Testis (tissue), 3 donors: Measurements from ENCODE around the gene KLF13. TPM values are rescaled to one million over a fixed set of nuclear protein-coding genes. Genes with fewer than 3 reads are reported as not detected.

Source experiments
- DNase-seq: peaks from one replicate; pipeline ENCODE4 v3.0.0-alpha.2; 2019
- H3K27ac ChIP-seq, 2 donors: fragments of 200-600 bp; sonication (generic); one replicate each; pipeline ENCODE4 v1.5.1; 2019
- H3K27me3 ChIP-seq: fragments of 200-600 bp; sonication (generic); one replicate; pipeline ENCODE4 v1.5.1; 2019
- H3K36me3 ChIP-seq: fragments of 200-600 bp; sonication (generic); one replicate; pipeline ENCODE4 v1.5.1; 2017; ENCODE audit warnings: low read depth; ENCODE audit errors: missing control alignments
- H3K4me1 ChIP-seq: fragments of 200-600 bp; sonication (generic); one replicate; pipeline ENCODE4 v1.5.1; 2019
- H3K4me3 ChIP-seq, 2 donors: fragments of 200-600 bp; sonication (generic); one replicate each; pipeline ENCODE4 v1.5.1; 2017 to 2019
- H3K9me3 ChIP-seq: fragments of 200-600 bp; sonication (generic); one replicate; pipeline ENCODE4 v1.5.1; 2017
- POLR2A ChIP-seq: fragments of 450-650 bp; IDR thresholded peaks from one replicate; pipeline ENCODE4 v1.6.1; 2017; ENCODE audit warnings: antibody characterized with exemption, mild to moderate bottlenecking, moderate library complexity
- WGBS, 2 donors: methylation state at CpG; one replicate each; pipeline ENCODE4 v1.1.5; 2018; 5-methylcytosine and 5-hydroxymethylcytosine counted together
- intact Hi-C: fragments of 100-400 bp; cut with DNase I; formaldehyde crosslinking; loops from one replicate; pipeline ENCODE4 v1.15.1; 2023; ENCODE audit warnings: low total_unique reads
- polyA plus RNA-seq: library from polyadenylated mRNA; stranded (reverse); fragments of 350-450 nt; fragmentation: Illumina TruSeq; extraction: RNeasy Lipid Tissue Mini Kit (QIAGEN cat#74804); gene quantifications from one replicate; pipeline ENCODE4 v1.2.3, GENCODE V29; 2014; ENCODE audit warnings: low read depth, low replicate concordance; ENCODE audit not compliant: insufficient read depth
- total RNA-seq, 2 donors: library from RNA; depleted of rRNA; stranded (reverse); fragments of >200 nt; gene quantifications; one replicate each; pipeline ENCODE4 v1.2.3, GENCODE V29; 2016
- TF ChIP-seq, protein P1 (sequence below), 3 experiments: fragments of 450-650 bp in 2 of 3; fragments of 200-600 bp in 1 of 3; sonication (generic) in 1 of 3; IDR thresholded peaks; one replicate each; pipeline ENCODE4 v1.5.1; 2016 to 2019; ENCODE audit warnings: antibody characterized with exemption in 3 of 3, mild to moderate bottlenecking in 2 of 3, moderate library complexity in 1 of 3

KLF13 gene
- total and polyA plus RNA-seq, 3 donors from 2014 or later, result 41.9 to 61.7 (median 45.7) TPM

DNA sequence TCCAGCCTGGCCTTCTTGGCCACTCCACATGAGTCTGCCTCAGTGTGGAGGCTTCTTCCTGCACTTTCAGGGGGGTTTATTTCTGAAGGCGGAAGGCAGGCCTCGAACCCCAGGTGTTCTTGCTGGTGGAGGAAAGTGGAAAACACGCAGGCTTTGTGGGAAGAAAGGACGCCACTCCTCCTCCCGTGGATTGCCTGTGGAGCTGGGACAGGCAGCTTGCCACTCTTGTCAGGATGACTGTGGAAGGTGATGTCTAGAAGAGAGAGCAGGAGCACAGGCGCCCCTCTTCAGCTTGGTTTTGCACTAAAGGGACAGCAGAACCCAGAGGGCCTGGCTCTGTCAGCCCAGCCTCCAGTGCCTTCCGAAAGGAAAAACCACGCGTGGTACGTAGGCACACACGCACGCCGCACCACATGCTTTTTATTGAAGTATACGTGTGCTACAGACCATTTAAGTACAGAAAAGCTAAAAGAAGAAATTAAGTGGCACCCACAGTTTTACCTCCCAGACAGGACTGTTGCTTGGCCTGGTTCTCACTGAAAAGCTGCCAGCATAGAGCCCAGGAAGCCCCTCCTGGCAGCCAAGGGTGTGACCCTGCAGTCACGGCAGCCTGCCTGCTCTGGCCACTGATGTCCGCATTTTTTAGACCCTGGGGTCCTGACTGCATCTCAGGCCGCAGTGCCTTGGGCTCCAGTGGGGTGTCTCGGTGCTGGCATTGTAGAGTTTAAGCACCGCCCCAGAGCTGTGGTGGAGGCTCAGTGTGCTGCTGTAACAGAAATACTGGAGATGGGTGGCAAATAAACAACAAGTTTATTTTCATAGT, 21.6 kb downstream of the KLF13 start:
- TF ChIP-seq, protein P1, sequence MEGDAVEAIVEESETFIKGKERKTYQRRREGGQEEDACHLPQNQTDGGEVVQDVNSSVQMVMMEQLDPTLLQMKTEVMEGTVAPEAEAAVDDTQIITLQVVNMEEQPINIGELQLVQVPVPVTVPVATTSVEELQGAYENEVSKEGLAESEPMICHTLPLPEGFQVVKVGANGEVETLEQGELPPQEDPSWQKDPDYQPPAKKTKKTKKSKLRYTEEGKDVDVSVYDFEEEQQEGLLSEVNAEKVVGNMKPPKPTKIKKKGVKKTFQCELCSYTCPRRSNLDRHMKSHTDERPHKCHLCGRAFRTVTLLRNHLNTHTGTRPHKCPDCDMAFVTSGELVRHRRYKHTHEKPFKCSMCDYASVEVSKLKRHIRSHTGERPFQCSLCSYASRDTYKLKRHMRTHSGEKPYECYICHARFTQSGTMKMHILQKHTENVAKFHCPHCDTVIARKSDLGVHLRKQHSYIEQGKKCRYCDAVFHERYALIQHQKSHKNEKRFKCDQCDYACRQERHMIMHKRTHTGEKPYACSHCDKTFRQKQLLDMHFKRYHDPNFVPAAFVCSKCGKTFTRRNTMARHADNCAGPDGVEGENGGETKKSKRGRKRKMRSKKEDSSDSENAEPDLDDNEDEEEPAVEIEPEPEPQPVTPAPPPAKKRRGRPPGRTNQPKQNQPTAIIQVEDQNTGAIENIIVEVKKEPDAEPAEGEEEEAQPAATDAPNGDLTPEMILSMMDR (IDR thresholded peaks at IDR 0.05), result no peak
- no peak for TF ChIP-seq POLR2A
- H3K27ac ChIP-seq, result peak overlapping the region in 1 of 2 donors; percentile 81

DNA sequence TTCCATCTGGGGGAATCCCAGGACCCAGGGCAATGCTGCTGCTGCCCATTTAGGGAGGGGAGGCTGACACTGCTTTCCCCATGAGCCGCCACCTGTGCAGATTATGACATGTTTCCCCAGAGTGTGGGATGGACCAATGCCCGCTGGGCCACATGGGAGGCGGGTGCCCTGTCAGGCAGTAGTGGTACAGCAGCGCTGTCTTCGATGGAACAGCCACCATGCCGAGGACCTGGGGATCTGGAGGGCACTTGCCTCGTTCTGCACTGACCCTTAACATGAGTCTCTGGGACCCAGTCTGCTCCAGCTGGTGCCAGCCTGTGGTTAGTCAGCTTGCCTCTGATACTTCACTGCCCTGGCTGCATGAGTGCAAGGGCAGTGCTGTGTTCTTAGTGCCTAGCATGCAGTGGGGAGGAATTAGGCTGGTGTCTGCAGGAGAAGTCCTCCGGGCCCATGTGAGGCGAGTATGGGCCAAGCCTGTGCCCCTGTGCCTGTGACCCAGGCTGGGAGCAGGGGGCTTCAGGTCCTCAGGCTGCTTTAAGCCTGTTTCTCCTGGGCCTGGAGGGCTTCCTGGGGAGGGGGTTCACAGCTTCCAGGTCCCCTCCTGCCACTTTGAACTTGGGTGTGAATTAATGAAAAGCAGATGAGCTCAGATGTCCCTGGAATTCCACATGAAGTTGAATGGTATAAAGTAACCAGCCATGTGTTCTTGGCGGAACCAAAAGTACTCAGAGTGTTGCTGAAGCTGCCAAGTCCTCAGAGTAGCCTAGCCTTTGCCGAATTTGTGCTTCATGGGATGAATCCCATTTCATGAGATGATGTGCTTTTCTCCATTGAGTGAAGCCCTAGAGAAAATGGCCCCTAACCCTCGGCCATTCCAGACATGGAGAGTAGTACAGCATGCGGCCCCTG, 22.9 kb downstream of the KLF13 start:
- no peak for DNase-seq
- Histone ChIP-seq H3K27me3 (no peaks in the 10 kb centered on the region), H3K36me3 (no peaks in the 10 kb centered on the region), H3K4me3 (no peak overlapping the region), H3K27ac (peak overlapping the region; percentile 7 to 81), H3K9me3 (no peaks in the 10 kb centered on the region), H3K4me1 (peaks cover 86% of the 10 kb centered on the region)
- intact Hi-C loops, result no loop called here
- 68 to 75% methylated on average over 6 to 13 of the region's 13 CpGs for WGBS, 2 donors
- TF ChIP-seq, protein P1 (IDR thresholded peaks at IDR 0.05), result no peak
- no peak for TF ChIP-seq POLR2A

More for the DNA sequence above, 21.6 kb downstream of the KLF13 start:
- Histone ChIP-seq H3K9me3 (no peaks in the 10 kb centered on the region), H3K4me1 (peaks cover 86% of the 10 kb centered on the region), H3K27me3 (no peaks in the 10 kb centered on the region), H3K4me3 (no peak overlapping the region), H3K36me3 (no peaks in the 10 kb centered on the region)
- no peak for DNase-seq
- intact Hi-C loops, result no loop called here
- WGBS, 2 donors, result 87 to 89% methylated on average over 17 to 19 of the region's 19 CpGs

DNA sequence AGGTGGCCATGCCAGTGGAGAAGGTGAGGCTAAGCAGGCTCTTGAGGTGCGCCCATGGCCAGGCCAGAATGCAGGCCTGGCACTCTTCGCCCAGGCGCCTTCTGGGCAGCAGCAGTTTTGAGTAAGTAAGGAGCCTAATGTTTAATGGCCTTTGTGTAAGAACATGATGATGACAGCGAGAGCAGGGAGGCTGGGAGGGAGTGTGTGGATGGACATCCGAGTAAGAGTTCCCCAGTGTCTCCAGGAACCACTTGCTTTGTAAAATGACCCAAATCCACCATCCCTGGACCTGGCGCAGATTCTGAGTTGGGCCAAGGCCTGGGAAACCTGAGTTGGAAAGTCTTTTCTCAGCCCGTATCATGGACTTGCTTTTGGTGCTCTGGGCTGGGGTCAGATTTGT, 24.1 kb downstream of the KLF13 start:
- H3K36me3 ChIP-seq, result no peaks in the 10 kb centered on the region
- WGBS, 2 donors, result 95 to 96% methylated on average over 7 of the region's 7 CpGs
- no peak for TF ChIP-seq POLR2A
- TF ChIP-seq, protein P1 (IDR thresholded peaks at IDR 0.05), result no peak
- H3K4me3 ChIP-seq, result no peak overlapping the region
- H3K9me3 ChIP-seq, result no peaks in the 10 kb centered on the region
- H3K27ac ChIP-seq, result peak overlapping the region in 1 of 2 donors; percentile 81
- no peaks in the 10 kb centered on the region for H3K27me3 ChIP-seq
- H3K4me1 ChIP-seq, result peaks cover 82% of the 10 kb centered on the region
- intact Hi-C loops, result no loop called here
- DNase-seq, result no peak

DNA sequence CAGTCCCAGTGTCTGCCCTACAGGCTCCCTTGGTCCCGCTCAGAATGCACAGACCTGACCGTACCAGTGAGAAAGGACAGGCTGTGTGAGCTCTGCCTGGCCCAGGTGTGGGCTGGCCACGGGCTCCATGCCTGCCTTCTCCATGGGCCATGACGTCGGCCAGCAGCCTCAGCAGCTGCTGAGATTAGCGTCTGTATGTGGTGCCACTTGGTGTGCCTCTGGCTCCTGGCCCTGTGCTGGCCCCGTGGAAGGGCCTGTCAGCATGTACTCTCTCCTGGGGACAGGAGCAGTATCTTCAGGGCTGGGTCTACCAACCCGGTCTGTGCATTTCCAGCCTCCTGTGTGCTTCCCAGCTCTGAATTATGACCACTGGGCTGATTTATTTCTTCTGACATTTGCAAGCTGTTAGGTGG, 25.7 kb downstream of the KLF13 start:
- H3K9me3 ChIP-seq, result no peaks in the 10 kb centered on the region
- peak overlapping the region; percentile 91 to 92 for H3K27ac ChIP-seq
- no peaks in the 10 kb centered on the region for H3K36me3 ChIP-seq
- no peaks in the 10 kb centered on the region for H3K27me3 ChIP-seq
- TF ChIP-seq, protein P1 (IDR thresholded peaks at IDR 0.05), result no peak
- no peak for TF ChIP-seq POLR2A
- intact Hi-C loops, result no loop called here
- peak; percentile 63 for DNase-seq
- 26 to 36% methylated on average over 3 to 8 of the region's 8 CpGs for WGBS, 2 donors
- H3K4me1 ChIP-seq, result peaks cover 75% of the 10 kb centered on the region
- no peak overlapping the region for H3K4me3 ChIP-seq
